GM23338 (cell line): ENCODE measurements around the gene GNAT2. TPM values are rescaled to one million over a fixed set of nuclear protein-coding genes. Genes with fewer than 3 reads are reported as not detected.

ENCODE experiments used
- NANOG ChIP-seq: IDR thresholded peaks from 2 replicates; pipeline ENCODE4 v1.6.1; 2016; ENCODE audit warnings: antibody characterized with exemption, borderline replicate concordance
- REST ChIP-seq: IDR thresholded peaks from one replicate; pipeline ENCODE4 v1.6.1; 2018; ENCODE audit warnings: antibody characterized with exemption; ENCODE audit not compliant: unreplicated experiment
- STAT1 ChIP-seq: IDR thresholded peaks from one replicate; pipeline ENCODE4 v1.6.1; 2016; ENCODE audit warnings: antibody characterized with exemption; ENCODE audit not compliant: unreplicated experiment
- ZNF114 ChIP-seq: fragments of 250-450 bp; sonication (Bioruptor Pico); IDR thresholded peaks from 2 replicates; pipeline ENCODE4 v1.5.0; 2020; ENCODE audit warnings: mild to moderate bottlenecking, moderate library complexity
- ZNF462 ChIP-seq: fragments of 250-450 bp; sonication (Bioruptor Pico); IDR thresholded peaks from 2 replicates; pipeline ENCODE4 v1.5.0; 2020; ENCODE audit warnings: mild to moderate bottlenecking, moderate library complexity
- polyA plus RNA-seq: library from polyadenylated mRNA; unstranded; fragments of >200 nt; fragmentation: Nextera tagmentation; extraction: Ambion mirVana; gene quantifications from 2 replicates; pipeline ENCODE4 v1.2.1, GENCODE V29; 2016
- total RNA-seq: library from RNA; depleted of rRNA; stranded (reverse); fragments of >200 nt; shearing (Covaris generic); gene quantifications from 2 replicates; pipeline ENCODE4 v1.2.3, GENCODE V29; 2014

The GNAT2 gene
- total and polyA plus RNA-seq, 2 experiments from 2014 or later, result 0.21 TPM; not detected in 1

- no peak for TF ChIP-seq REST
- TF ChIP-seq NANOG, result no peak
- TF ChIP-seq STAT1, result no peak
- no peak for TF ChIP-seq ZNF462 (CRISPR knock-in tag)
- no peak for TF ChIP-seq ZNF114 (CRISPR knock-in tag)
Observed at GRCh38 chr1:109634292-109634691, 14.9 kb upstream of the GNAT2 start (continued).
